HepG2 (cell line): Measurements from ENCODE around the gene NARF. TPM values are rescaled to one million over a fixed set of nuclear protein-coding genes. Genes with fewer than 3 reads are reported as not detected.

Experiments used
- AFF4 ChIP-seq: sonication (generic); formaldehyde crosslinking; IDR thresholded peaks from 2 replicates; pipeline ENCODE4 v1.4.0; 2020; ENCODE audit warnings: missing genetic modification reagents
- HBP1 ChIP-seq: IDR thresholded peaks from 2 replicates; pipeline ENCODE4 v1.6.1; 2016; ENCODE audit warnings: low read depth, control low read depth
- KLF16 ChIP-seq, 2 experiments: sonication (generic) in 1 of 2; formaldehyde crosslinking in 1 of 2; IDR thresholded peaks; 2 replicates each; pipeline versions ENCODE4 v1.6.1 to v1.8.0; 2016 to 2023; ENCODE audit warnings: missing genetic modification reagents in 2 of 2, missing compliant biosample characterization in 1 of 2
- MIER2 ChIP-seq: IDR thresholded peaks from 2 replicates; pipeline ENCODE4 v1.6.1; 2016; ENCODE audit warnings: missing biosample characterization, missing genetic modification reagents
- NCOA5 ChIP-seq: sonication (generic); formaldehyde crosslinking; IDR thresholded peaks from 2 replicates; pipeline ENCODE4 v1.4.0; 2020; ENCODE audit warnings: missing genetic modification reagents
- PHB2 ChIP-seq: fragments of 450-650 bp; IDR thresholded peaks from 2 replicates; pipeline ENCODE4 v1.6.1; 2018; ENCODE audit not compliant: partially characterized antibody
- PITX1 ChIP-seq: sonication (generic); formaldehyde crosslinking; IDR thresholded peaks from 2 replicates; pipeline ENCODE4 v1.5.1; 2020; ENCODE audit warnings: mild to moderate bottlenecking, missing genetic modification reagents
- RARA ChIP-seq: IDR thresholded peaks from 2 replicates; pipeline ENCODE4 v1.6.1; 2016; ENCODE audit warnings: missing genetic modification reagents, missing compliant biosample characterization
- RXRA ChIP-seq: sonication (generic); formaldehyde crosslinking; IDR thresholded peaks from 2 replicates; pipeline ENCODE4 v1.5.1; 2020; ENCODE audit warnings: missing genetic modification reagents
- RXRB ChIP-seq: IDR thresholded peaks from 2 replicates; pipeline ENCODE4 v1.6.1; 2016; ENCODE audit warnings: borderline replicate concordance, missing genetic modification reagents, missing compliant biosample characterization
- SYNCRIP ChIP-seq: fragments of 200-400 bp; formaldehyde crosslinking; IDR thresholded peaks from 2 replicates; pipeline ENCODE4 v1.6.1; 2018; ENCODE audit warnings: mild to moderate bottlenecking, low read depth, low read length; ENCODE audit not compliant: insufficient read depth
- TIGD3 ChIP-seq: sonication (generic); formaldehyde crosslinking; IDR thresholded peaks from 2 replicates; pipeline ENCODE4 v1.5.1; 2020; ENCODE audit warnings: mild to moderate bottlenecking, missing genetic modification reagents, borderline replicate concordance
- ZNF263 ChIP-seq: sonication (generic); formaldehyde crosslinking; IDR thresholded peaks from 2 replicates; pipeline ENCODE4 v1.4.0; 2020; ENCODE audit warnings: missing genetic modification reagents
- ZNF276 ChIP-seq: sonication (generic); formaldehyde crosslinking; IDR thresholded peaks from 2 replicates; pipeline ENCODE4 v1.4.0; 2020; ENCODE audit warnings: mild to moderate bottlenecking, low read depth, missing genetic modification reagents
- ZNF577 ChIP-seq: sonication (generic); formaldehyde crosslinking; IDR thresholded peaks from 2 replicates; pipeline ENCODE4 v1.4.0; 2020; ENCODE audit warnings: mild to moderate bottlenecking, low read depth, missing genetic modification reagents, borderline replicate concordance
- ZNF616 ChIP-seq: sonication (generic); formaldehyde crosslinking; IDR thresholded peaks from 2 replicates; pipeline ENCODE4 v1.5.0; 2020; ENCODE audit warnings: low read depth, mild to moderate bottlenecking, missing genetic modification reagents
- ZNF672 ChIP-seq: sonication (generic); formaldehyde crosslinking; IDR thresholded peaks from 2 replicates; pipeline ENCODE4 v1.8.1; 2022; ENCODE audit warnings: missing genetic modification reagents
- polyA plus RNA-seq, 8 experiments: library from polyadenylated mRNA; depleted of rRNA in 3 of 8; stranded (reverse) in 7 of 8; unstranded in 1 of 8; fragments of >200 nt; fragmentation: Illumina TruSeq in 4 of 8; extraction: Trizol in 4 of 8; gene quantifications; 2 replicates each; pipeline versions ENCODE4 v1.2.1 to v1.2.3, GENCODE V29; 2011 to 2016; ENCODE audit warnings: low read depth in 4 of 8, missing spikeins in 1 of 8, mixed read lengths in 1 of 8; ENCODE audit not compliant: insufficient read depth in 1 of 8
- total RNA-seq, 5 experiments: library from RNA; depleted of rRNA; stranded (reverse); fragments of >200 nt; fragmentation: Illumina TruSeq; extraction: Trizol; gene quantifications; 2 replicates each; pipeline ENCODE4 v1.2.3, GENCODE V29; 2016; ENCODE audit warnings: low read depth in 1 of 5

NARF gene
- total and polyA plus RNA-seq, 2 of the 13 experiments (the other 11 are each of a cell fraction or from before 2014, with no cell fraction given): 61.1 to 144 TPM

- TF ChIP-seq ZNF577 (no peak), AFF4 (CRISPR knock-in tag) (no peak), RXRB (CRISPR knock-in tag) (peak; percentile 71), ZNF616 (no peak), ZNF263 (CRISPR knock-in tag) (peak; percentile 45; the same call in 1 of the 2 replicates), ZNF672 (CRISPR knock-in tag) (no peak), ZNF276 (CRISPR knock-in tag) (no peak), SYNCRIP (no peak), PITX1 (CRISPR knock-in tag) (peak; percentile 59), MIER2 (peak; percentile 47; the same call in 1 of the 2 replicates), HBP1 (CRISPR knock-in tag) (no peak; the same call in 1 of the 2 replicates), RXRA (peak; percentile 84), PHB2 (no peak), RARA (CRISPR knock-in tag) (peak; percentile 62), NCOA5 (CRISPR knock-in tag) (no peak), TIGD3 (CRISPR knock-in tag) (no peak), KLF16 (CRISPR knock-in tag; IDR thresholded peaks at IDR 0.05) (no peak)
These were observed 3.4 kb downstream of the NARF start (continued) for GRCh38 chr17:82461827-82462524.
